ENCODE results near the gene MXI1.
A peak's percentile ranks its signal among the peaks of the same experiment; 100 is the strongest.

MXI1 gene

GRCh38 chr10:110205051-110205675, 2.2 kb upstream of the MXI1 start:
- TF ChIP-seq ZC3H10 (CRISPR knock-in tag; IDR thresholded peaks at IDR 0.05) (no peak), CSDC2 (CRISPR knock-in tag; IDR thresholded peaks at IDR 0.05) (no peak), PPARA (CRISPR knock-in tag; IDR thresholded peaks at IDR 0.05; ENCODE audit: borderline replicate concordance) (no peak), PATZ1 (CRISPR knock-in tag; IDR thresholded peaks at IDR 0.05; ENCODE audit: borderline replicate concordance) (no peak), OSR1 (CRISPR knock-in tag; IDR thresholded peaks at IDR 0.05) (no peak), TCF4 (CRISPR knock-in tag; IDR thresholded peaks at IDR 0.05; ENCODE audit: borderline replicate concordance) (no peak), TOX (CRISPR knock-in tag; IDR thresholded peaks at IDR 0.05; ENCODE audit: borderline replicate concordance) (no peak), CSRNP3 (CRISPR knock-in tag; IDR thresholded peaks at IDR 0.05) (no peak)
- no peak for ATAC-seq

GRCh38 chr10:110207805-110208613, 604 bp downstream of the MXI1 start:
- TF ChIP-seq SNAI2 (CRISPR knock-in tag; IDR thresholded peaks at IDR 0.05) (no peak), ZNF8 (CRISPR knock-in tag; IDR thresholded peaks at IDR 0.05) (no peak), ZFP30 (CRISPR knock-in tag; IDR thresholded peaks at IDR 0.05) (no peak), OSR1 (CRISPR knock-in tag; IDR thresholded peaks at IDR 0.05) (no peak), ZNF70 (CRISPR knock-in tag; IDR thresholded peaks at IDR 0.05) (no peak), TOX (CRISPR knock-in tag; IDR thresholded peaks at IDR 0.05; ENCODE audit: borderline replicate concordance) (no peak), ISL1 (CRISPR knock-in tag; IDR thresholded peaks at IDR 0.05) (no peak), PPARA (CRISPR knock-in tag; IDR thresholded peaks at IDR 0.05; ENCODE audit: borderline replicate concordance) (no peak), CSRNP3 (CRISPR knock-in tag; IDR thresholded peaks at IDR 0.05) (no peak), CSDC2 (CRISPR knock-in tag; IDR thresholded peaks at IDR 0.05) (no peak), PATZ1 (CRISPR knock-in tag; IDR thresholded peaks at IDR 0.05; ENCODE audit: borderline replicate concordance) (no peak), ESRRG (CRISPR knock-in tag; IDR thresholded peaks at IDR 0.05) (no peak), BACH2 (CRISPR knock-in tag; IDR thresholded peaks at IDR 0.05; ENCODE audit: borderline replicate concordance) (no peak), ARNTL (CRISPR knock-in tag; IDR thresholded peaks at IDR 0.05; ENCODE audit: borderline replicate concordance, low read depth) (no peak), CREB5 (CRISPR knock-in tag; IDR thresholded peaks at IDR 0.05; ENCODE audit: low read depth) (no peak), TSHZ2 (CRISPR knock-in tag; IDR thresholded peaks at IDR 0.05) (no peak), TCF4 (CRISPR knock-in tag; IDR thresholded peaks at IDR 0.05; ENCODE audit: borderline replicate concordance) (no peak), RARB (CRISPR knock-in tag; IDR thresholded peaks at IDR 0.05) (no peak)
- peak; percentile 2 for ATAC-seq
